HCT116 (cell line): ENCODE measurements around the gene ATAD5. TPM values are rescaled to one million over a fixed set of nuclear protein-coding genes. Genes with fewer than 3 reads are reported as not detected.

Source experiments
- ATAC-seq: fragments of 200-7000 bp; cut with Tn5 transposase; 2 replicates; pipeline ENCODE4 v1.9.1; 2020; ENCODE audit warnings: mild to moderate bottlenecking, moderate library complexity
- BruUV-seq: library from RNA; stranded (reverse); fragments of 400-500 nt; replicated peaks from 2 replicates; lab custom pipeline; 2021; lab: Mats Ljungman, UMichigan
- CTCF ChIA-PET: fragments of 300-600 bp; sonication (Branson Sonifier 250); formaldehyde crosslinking; loops from one replicate; lab custom pipeline; 2021; ENCODE audit warnings: antibody characterized with exemption; lab: Charles Lee
- POLR2A ChIA-PET: fragments of 300-600, 350-600 bp; sonication (Branson Sonifier 250); formaldehyde crosslinking; loops from one replicate; lab custom pipeline; 2021; ENCODE audit warnings: antibody characterized with exemption; lab: Charles Lee
- RAD21 ChIA-PET, 2 experiments: fragments of 300-600 bp; sonication (Branson Sonifier 250); formaldehyde crosslinking; loops; one replicate each; lab custom pipeline; 2023; ENCODE audit warnings: low total read pairs in 2 of 2; ENCODE audit not compliant: uncharacterized antibody in 2 of 2, unreplicated experiment in 2 of 2, low non-redundant PET in 1 of 2; lab: Charles Lee
- DNase-seq: peaks from one replicate; pipeline ENCODE4 v3.0.0-alpha.2; 2010; ENCODE audit warnings: low read depth, low spot score
- H2AFZ ChIP-seq: fragments of 200-600 bp; shearing (Covaris generic), sonication (generic); 2 replicates; pipeline ENCODE4 v1.6.1; 2017; ENCODE audit warnings: low read depth, mixed run types, mixed read lengths, antibody characterized with exemption, low read length; ENCODE audit not compliant: poor library complexity, severe bottlenecking
- H3K27ac ChIP-seq: 2 replicates; pipeline ENCODE4 v1.5.1; 2012; ENCODE audit warnings: low read depth, low read length
- H3K27me3 ChIP-seq: fragments of 200-600 bp; sonication (generic); 2 replicates; pipeline ENCODE4 v1.6.1; 2016; ENCODE audit warnings: mixed run types, low read length, mixed read lengths; ENCODE audit not compliant: insufficient read depth
- H3K36me3 ChIP-seq, 2 experiments: fragments of 200-500 bp in 1 of 2; fragments of 200-600 bp in 1 of 2; sonication (Bioruptor generic) in 1 of 2; sonication (generic) in 1 of 2; 2 replicates each; pipeline versions ENCODE4 v1.5.1 to v1.6.1; 2014 to 2016; ENCODE audit warnings: low read length in 2 of 2, inconsistent platforms in 1 of 2, mixed read lengths in 1 of 2, mixed run types in 1 of 2; ENCODE audit not compliant: insufficient read depth in 2 of 2, control insufficient read depth in 1 of 2
- H3K4me1 ChIP-seq, 2 experiments: fragments of 200-600 bp in 1 of 2; sonication (generic) in 1 of 2; 2 replicates each; pipeline versions ENCODE4 v1.5.1 to v1.6.1; 2012 to 2017; ENCODE audit warnings: low read length in 2 of 2, inconsistent platforms in 1 of 2, mild to moderate bottlenecking in 1 of 2, mixed read lengths in 1 of 2, mixed run types in 1 of 2, moderate library complexity in 1 of 2; ENCODE audit not compliant: insufficient read depth in 2 of 2, control insufficient read depth in 1 of 2
- H3K4me2 ChIP-seq: fragments of 200-600 bp; sonication (generic); 2 replicates; pipeline ENCODE4 v1.6.1; 2017; ENCODE audit warnings: mixed run types, low read length, mixed read lengths
- H3K4me3 ChIP-seq, 2 experiments: fragments of 200-600 bp in 1 of 2; sonication (generic) in 1 of 2; replicated peaks in 1 of 2; 2 replicates each; pipeline ENCODE4 v1.5.1; 2011 to 2016; ENCODE audit warnings: low read length in 2 of 2, control low read depth in 1 of 2, low read depth in 1 of 2, mild to moderate bottlenecking in 1 of 2, mixed read lengths in 1 of 2, mixed run types in 1 of 2
- H3K79me2 ChIP-seq: fragments of 200-600 bp; sonication (generic); 2 replicates; pipeline ENCODE4 v1.6.1; 2017; ENCODE audit warnings: mild to moderate bottlenecking, mixed run types, low read length, moderate library complexity, mixed read lengths; ENCODE audit not compliant: insufficient read depth
- H3K9ac ChIP-seq: fragments of 200-600 bp; sonication (generic); 2 replicates; pipeline ENCODE4 v1.6.1; 2016; ENCODE audit warnings: low read length, mixed read lengths
- H3K9me2 ChIP-seq: fragments of 200-600 bp; sonication (generic), shearing (Covaris generic); 2 replicates; pipeline ENCODE4 v1.6.1; 2017; ENCODE audit warnings: mixed run types, mild to moderate bottlenecking, moderate library complexity; ENCODE audit not compliant: insufficient read depth
- H3K9me3 ChIP-seq, 2 experiments: fragments of 200-500 bp in 1 of 2; fragments of 200-600 bp in 1 of 2; sonication (Bioruptor generic) in 1 of 2; sonication (generic) in 1 of 2; 2 replicates each; pipeline ENCODE4 v1.6.1; 2014 to 2017; ENCODE audit warnings: low read length in 2 of 2, mixed read lengths in 2 of 2, inconsistent platforms in 1 of 2, low read depth in 1 of 2, mild to moderate bottlenecking in 1 of 2, mixed run types in 1 of 2, moderate library complexity in 1 of 2; ENCODE audit not compliant: control insufficient read depth in 1 of 2, insufficient read depth in 1 of 2
- H4K20me1 ChIP-seq: fragments of 200-600 bp; sonication (generic), shearing (Covaris generic); 2 replicates; pipeline ENCODE4 v1.6.1; 2017; ENCODE audit warnings: mixed run types, mild to moderate bottlenecking, moderate library complexity; ENCODE audit not compliant: insufficient read depth
- CTCF ChIP-seq, 3 experiments: fragments of 200-600 bp in 1 of 3; sonication (generic) in 1 of 3; IDR thresholded peaks in 2 of 3; conservative IDR thresholded peaks in 1 of 3; 2 replicates each; pipeline ENCODE4 v1.5.1; 2012 to 2017; ENCODE audit warnings: low read depth in 2 of 3, low read length in 2 of 3, antibody characterized with exemption in 1 of 3, borderline replicate concordance in 1 of 3, control low read depth in 1 of 3, mild to moderate bottlenecking in 1 of 3, mixed read lengths in 1 of 3, mixed run types in 1 of 3, moderate library complexity in 1 of 3; ENCODE audit not compliant: insufficient read depth in 1 of 3
- JUND ChIP-seq: IDR thresholded peaks from 2 replicates; pipeline ENCODE4 v1.6.1; 2012
- POLR2A ChIP-seq: IDR thresholded peaks from 2 replicates; pipeline ENCODE4 v1.7.0; 2011; ENCODE audit warnings: borderline replicate concordance; ENCODE audit not compliant: insufficient read depth, insufficient read length; ENCODE audit errors: extremely low read depth
- ZBTB33 ChIP-seq: IDR thresholded peaks from 2 replicates; pipeline ENCODE4 v1.6.1; 2011; ENCODE audit warnings: mild to moderate bottlenecking, low read length, moderate library complexity; ENCODE audit not compliant: insufficient replicate concordance; ENCODE audit errors: extremely low read depth
- ZNF274 ChIP-seq: fragments of 200-500 bp; sonication (Bioruptor generic); IDR thresholded peaks from 2 replicates; pipeline ENCODE4 v1.6.1; 2014; ENCODE audit warnings: mild to moderate bottlenecking, low read depth, low read length, inconsistent platforms
- intact Hi-C: fragments of 100-400 bp; cut with micrococcal nuclease; formaldehyde crosslinking; loops from 2 replicates; pipeline ENCODE4 v1.10.0; 2022
- total RNA-seq: library from RNA; stranded (reverse); gene quantifications from one replicate; pipeline ENCODE4 v1.2.1, GENCODE V29; 2021; ENCODE audit not compliant: unreplicated experiment

The ATAD5 gene
- total RNA-seq, 1 experiment from 2014 or later, result 9.5 TPM

- Histone ChIP-seq H4K20me1 (no peaks in the 10 kb centered on the region), H3K79me2 (peaks cover 52% of the 10 kb centered on the region), H2AFZ (no peak overlapping the region), H3K4me3 (peak overlapping the region; percentile 77 to 97), H3K27ac (peak overlapping the region; percentile 68), H3K4me1 (peaks cover 8 to 18% of the 10 kb centered on the region in 2 experiments; a peak in 3 of 4 replicates), H3K9me2 (no peaks in the 10 kb centered on the region), H3K9ac (peak overlapping the region; percentile 94), H3K36me3 (peaks cover 7 to 9% of the 10 kb centered on the region in 2 experiments; a peak in 3 of 4 replicates), H3K27me3 (no peaks in the 10 kb centered on the region), H3K9me3 (no peaks in the 10 kb centered on the region), H3K4me2 (peak overlapping the region; percentile 88)
- ChIA-PET RAD21 (no interaction called here), CTCF (no interaction called here), POLR2A (no interaction called here)
- TF ChIP-seq CTCF (IDR thresholded peaks at IDR 0.05 in 2 of 3, conservative IDR thresholded peaks at IDR 0.05 in 1 of 3; ENCODE audit: borderline replicate concordance in 1 of 3, insufficient read depth in 1 of 3, low read depth in 2 of 3, low read length in 2 of 3), result no peak
- no peak for DNase-seq
- ATAC-seq, result peak; percentile 14; the same call in 1 of the 2 replicates
- no TSS peak for BruUV-seq
- intact Hi-C loops, result no loop called here
Observed at GRCh38 chr17:30832438-30833124, 815 bp downstream of the ATAD5 start.

DNA sequence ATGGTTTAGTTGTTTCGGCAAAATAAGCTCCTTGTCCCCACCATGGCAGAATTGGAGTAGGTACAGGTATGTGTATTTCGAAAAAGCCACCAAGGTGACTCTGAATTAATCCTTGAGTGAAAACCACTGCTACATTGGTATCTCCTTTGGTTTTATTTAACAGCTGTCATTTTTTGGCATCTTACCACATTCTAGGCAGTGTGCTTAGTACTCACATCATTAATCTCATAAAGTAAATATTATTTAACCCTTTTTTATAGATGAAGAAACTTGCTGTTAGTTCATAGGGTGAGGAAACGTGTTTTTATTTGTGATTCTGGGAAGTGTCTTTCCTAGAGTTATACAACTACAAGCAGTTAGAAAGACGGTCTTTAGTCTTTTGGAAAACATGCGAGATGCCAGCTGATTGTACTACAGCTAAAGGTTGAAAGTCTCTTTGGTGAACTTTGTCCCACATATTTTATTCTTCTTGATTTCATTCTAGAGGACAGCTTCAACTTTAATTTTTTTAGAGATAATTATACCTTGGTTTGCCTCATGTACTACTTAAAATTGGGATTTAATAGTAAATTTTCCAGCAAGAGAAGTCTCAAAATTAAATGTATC is 6.5 kb downstream of the ATAD5 start:
- POLR2A ChIA-PET, result no interaction called here
- Histone ChIP-seq H2AFZ (no peak overlapping the region), H3K9ac (no peak overlapping the region), H3K4me2 (no peak overlapping the region), H3K9me2 (no peaks in the 10 kb centered on the region), H3K36me3 (peaks cover 24 to 27% of the 10 kb centered on the region in 2 experiments; a peak in 3 of 4 replicates), H3K9me3 (no peaks in the 10 kb centered on the region), H3K27ac (no peak overlapping the region), H3K4me3 (no peak overlapping the region), H4K20me1 (no peaks in the 10 kb centered on the region), H3K27me3 (no peaks in the 10 kb centered on the region), H3K79me2 (peaks cover 40% of the 10 kb centered on the region), H3K4me1 (peaks cover under 1 to 2% of the 10 kb centered on the region in 2 experiments; a peak in 2 of 4 replicates)
- intact Hi-C loops, result no loop called here
- DNase-seq (no peak), ATAC-seq (no peak)
- BruUV-seq, result no TSS peak
- no peak for TF ChIP-seq POLR2A
- TF ChIP-seq ZNF274, result no peak
- no peak for TF ChIP-seq JUND
- TF ChIP-seq ZBTB33, result no peak
- CTCF ChIA-PET, result no interaction called here
- RAD21 ChIA-PET, result no interaction called here
